ENCODE measurements around the gene KLHL13. TPM values are rescaled to one million over a fixed set of nuclear protein-coding genes. Genes with fewer than 3 reads are reported as not detected.
"Not testable (repeated sequence)": the region's sequence is repeated elsewhere in the genome, so short reads cannot be mapped to it uniquely, and the experiment has no call there.

KLHL13 gene
- 22.6 TPM for total RNA-seq

- DNase-seq (ENCODE audit: low spot score): no peak
These were observed at the start of gene KLHL13 for GRCh38 chrX:118116713-118117550. KLHL13 (minus strand) TSS chrX:118116810; CDS start chrX:118028473, 88,337 bp downstream.

- no peak for DNase-seq (ENCODE audit: low spot score)
These were observed 47.5 kb upstream of the KLHL13 start for GRCh38 chrX:118164138-118164537.

GRCh38 chrX:118156953-118157608 lies 40.5 kb upstream of the KLHL13 start:
- no peak for DNase-seq (ENCODE audit: low spot score)

- peak; percentile 23 for DNase-seq (ENCODE audit: low spot score)
These were observed 39.8 kb upstream of the KLHL13 start for GRCh38 chrX:118156254-118156952.

- DNase-seq (ENCODE audit: low spot score): no peak
These were observed 36.7 kb upstream of the KLHL13 start for GRCh38 chrX:118153270-118153669.

- DNase-seq (ENCODE audit: low spot score): no peak
These were observed 36.1 kb upstream of the KLHL13 start for GRCh38 chrX:118152721-118153120.

GRCh38 chrX:118148737-118149136 lies 32.1 kb upstream of the KLHL13 start:
- no peak for DNase-seq (ENCODE audit: low spot score)

GRCh38 chrX:118147771-118148170 lies 31.2 kb upstream of the KLHL13 start:
- DNase-seq (ENCODE audit: low spot score): not testable (repeated sequence)

- no peak for DNase-seq (ENCODE audit: low spot score)
These were observed 27.0 kb upstream of the KLHL13 start for GRCh38 chrX:118143578-118143977.

- DNase-seq (ENCODE audit: low spot score): no peak
These were observed 14.7 kb upstream of the KLHL13 start for GRCh38 chrX:118131336-118131735.

- no peak for DNase-seq (ENCODE audit: low spot score)
These were observed 13.1 kb upstream of the KLHL13 start for GRCh38 chrX:118129681-118130080.

GRCh38 chrX:118128724-118129123 lies 12.1 kb upstream of the KLHL13 start:
- DNase-seq (ENCODE audit: low spot score): no peak

GRCh38 chrX:118126286-118126685 lies 9.7 kb upstream of the KLHL13 start:
- no peak for DNase-seq (ENCODE audit: low spot score)

GRCh38 chrX:118124243-118124642 lies 7.6 kb upstream of the KLHL13 start:
- DNase-seq (ENCODE audit: low spot score): not testable (repeated sequence)

GRCh38 chrX:118117741-118118140 lies 1.1 kb upstream of the KLHL13 start:
- no peak for DNase-seq (ENCODE audit: low spot score)

GRCh38 chrX:118115953-118116712 lies 477 bp downstream of the KLHL13 start:
- DNase-seq (ENCODE audit: low spot score): no peak

- DNase-seq (ENCODE audit: low spot score): no peak
These were observed 1.6 kb downstream of the KLHL13 start for GRCh38 chrX:118114971-118115370.

- no peak for DNase-seq (ENCODE audit: low spot score)
These were observed 7.5 kb downstream of the KLHL13 start for GRCh38 chrX:118109065-118109464.

GRCh38 chrX:118108304-118108703 lies 8.3 kb downstream of the KLHL13 start:
- DNase-seq (ENCODE audit: low spot score): no peak

- DNase-seq (ENCODE audit: low spot score): no peak
These were observed 16.5 kb downstream of the KLHL13 start for GRCh38 chrX:118100091-118100490.

GRCh38 chrX:118088084-118088483 lies 28.5 kb downstream of the KLHL13 start:
- no peak for DNase-seq (ENCODE audit: low spot score)

GRCh38 chrX:118074196-118074595 lies 42.4 kb downstream of the KLHL13 start:
- no peak for DNase-seq (ENCODE audit: low spot score)
